Fibroblast of peridontal ligament (primary cell): ENCODE measurements around the gene CPO.

ENCODE experiments used
- DNase-seq: peaks from one replicate; pipeline ENCODE4 v3.0.0-alpha.2; 2010; ENCODE audit errors: extremely low read depth

CPO gene

DNA sequence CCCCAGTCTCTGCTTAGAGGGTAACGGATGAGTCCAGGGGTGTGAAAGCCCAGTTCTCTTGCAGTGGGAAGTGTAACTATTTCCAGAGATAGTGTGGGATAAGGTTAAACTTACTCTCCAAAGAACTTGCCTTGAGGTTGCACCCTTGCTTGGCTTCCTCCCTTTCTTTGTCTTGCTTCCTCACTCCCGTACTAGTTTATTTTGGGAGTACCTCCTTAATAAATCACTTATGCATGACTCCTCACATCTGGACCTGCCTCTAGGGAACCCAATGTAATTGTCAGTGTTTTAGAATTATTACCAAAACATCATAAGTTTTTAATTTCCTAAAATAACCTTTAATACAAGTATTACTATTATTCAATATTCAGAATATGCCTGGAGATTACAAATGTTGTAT, 35.2 kb downstream of the CPO start:
- no peak for DNase-seq

- DNase-seq: peak; percentile 35
These were observed 39.4 kb downstream of the CPO start for GRCh38 chr2:206978746-206979145.

DNA sequence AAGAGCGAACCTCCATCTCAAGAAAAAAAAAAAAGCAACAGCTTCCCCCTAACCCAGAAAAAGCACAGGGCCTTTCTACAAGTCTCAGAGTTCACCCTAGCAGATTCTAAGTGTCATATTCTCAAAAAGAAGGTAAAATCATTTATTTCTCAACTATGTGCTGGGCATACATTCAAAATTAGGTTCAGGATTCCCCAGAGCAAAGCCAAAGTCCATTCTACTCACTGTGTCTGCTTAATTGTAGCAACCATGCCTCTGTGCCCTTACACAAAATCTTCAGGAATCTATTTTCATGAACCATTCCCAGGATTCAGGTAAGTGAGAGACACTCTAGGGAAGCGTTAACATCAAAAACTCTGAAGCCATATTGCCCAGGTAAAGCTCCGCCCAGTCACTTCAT, 40.0 kb downstream of the CPO start:
- no peak for DNase-seq

DNA sequence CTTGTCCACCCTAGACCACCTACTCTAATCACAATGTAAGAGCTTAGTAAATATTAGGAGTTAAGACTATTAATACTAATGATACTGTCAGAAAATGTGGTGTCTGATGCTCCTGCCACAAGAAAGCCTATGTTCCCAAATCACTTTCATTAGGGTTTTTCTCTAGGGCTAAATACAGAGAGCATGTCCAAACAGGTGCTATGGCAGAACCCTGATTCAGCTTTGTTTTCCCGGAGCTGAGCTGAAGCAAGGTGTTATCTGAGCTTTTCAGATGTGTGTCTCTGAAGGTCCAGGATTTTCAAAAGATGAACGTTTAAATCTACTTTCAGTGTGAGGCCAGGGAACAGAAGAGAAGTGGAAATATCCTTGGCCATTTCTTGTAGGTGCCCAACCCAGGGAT, 40.6 kb downstream of the CPO start:
- no peak for DNase-seq

GRCh38 chr2:206980413-206980812, 41.1 kb downstream of the CPO start:
- DNase-seq: no peak

GRCh38 chr2:206981086-206981674, 41.9 kb downstream of the CPO start:
- no peak for DNase-seq

- peak; percentile 85 for DNase-seq
These were observed 42.5 kb downstream of the CPO start for GRCh38 chr2:206981739-206982340.

GRCh38 chr2:206982360-206982955, 43.1 kb downstream of the CPO start:
- DNase-seq: no peak

- DNase-seq: no peak
These were observed 44.0 kb downstream of the CPO start for GRCh38 chr2:206983161-206983859.

DNA sequence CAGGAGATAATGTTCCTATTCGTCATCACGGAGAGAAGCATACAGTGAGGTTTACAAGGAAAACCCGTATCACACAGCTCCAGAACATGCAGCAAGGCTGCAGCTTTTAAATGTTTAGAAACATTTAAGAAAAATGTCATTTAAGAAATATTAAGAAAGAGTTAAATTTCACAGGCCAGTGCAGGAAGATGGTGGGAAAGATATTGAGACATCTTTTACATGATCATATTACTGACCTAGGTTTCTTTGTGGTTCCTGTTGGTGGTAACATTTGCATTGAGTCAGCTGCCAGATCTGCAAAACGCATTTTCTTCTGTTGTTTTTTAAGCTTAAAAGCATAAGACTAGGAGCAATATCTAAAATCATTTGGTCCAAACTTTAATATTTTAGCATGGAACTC, 44.9 kb downstream of the CPO start:
- peak; percentile 71 for DNase-seq

GRCh38 chr2:206986943-206987342, 47.6 kb downstream of the CPO start:
- no peak for DNase-seq

GRCh38 chr2:206987810-206988209, 48.5 kb downstream of the CPO start:
- DNase-seq: no peak

- no peak for DNase-seq
These were observed 49.6 kb downstream of the CPO start for GRCh38 chr2:206988884-206989283.

DNA sequence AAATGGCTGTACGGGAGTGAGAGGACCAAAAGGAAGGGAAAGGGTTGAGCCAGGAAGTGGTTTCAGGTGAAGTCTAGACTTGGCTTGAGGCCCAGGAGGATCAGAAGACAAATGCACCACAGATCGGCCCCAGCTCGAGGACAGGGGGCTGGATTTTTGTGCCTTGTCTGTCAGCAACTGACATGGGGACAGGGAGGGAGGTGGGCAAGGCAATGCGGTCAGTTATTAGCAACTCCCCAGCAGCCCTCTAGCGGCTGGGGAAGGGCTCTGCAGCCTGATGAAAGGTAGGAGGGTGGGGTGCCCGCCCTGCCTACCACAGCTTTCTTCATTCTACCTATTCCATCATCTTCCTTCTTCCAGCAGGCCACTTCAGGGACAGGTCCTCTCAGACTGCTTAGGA, 50.0 kb downstream of the CPO start:
- DNase-seq: no peak

DNA sequence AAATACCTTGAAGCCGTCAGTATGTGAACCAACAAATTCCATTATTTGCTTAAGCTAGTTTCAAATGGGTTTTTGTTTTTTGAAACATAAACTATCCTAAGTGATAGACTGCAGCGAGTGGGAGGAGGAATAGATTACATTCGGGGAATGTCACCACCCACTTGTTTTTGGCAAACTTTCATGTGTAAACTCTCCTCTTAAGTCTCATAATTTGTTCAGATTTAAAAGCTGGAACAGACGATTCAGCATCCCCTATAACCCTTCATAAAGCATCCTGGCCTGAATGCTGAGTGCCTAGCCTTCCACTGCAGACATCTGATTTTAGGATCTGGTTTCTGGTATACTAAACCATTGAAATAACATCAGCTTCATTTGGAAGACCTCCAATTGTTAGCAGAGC, 51.0 kb downstream of the CPO start:
- peak; percentile 59 for DNase-seq

DNA sequence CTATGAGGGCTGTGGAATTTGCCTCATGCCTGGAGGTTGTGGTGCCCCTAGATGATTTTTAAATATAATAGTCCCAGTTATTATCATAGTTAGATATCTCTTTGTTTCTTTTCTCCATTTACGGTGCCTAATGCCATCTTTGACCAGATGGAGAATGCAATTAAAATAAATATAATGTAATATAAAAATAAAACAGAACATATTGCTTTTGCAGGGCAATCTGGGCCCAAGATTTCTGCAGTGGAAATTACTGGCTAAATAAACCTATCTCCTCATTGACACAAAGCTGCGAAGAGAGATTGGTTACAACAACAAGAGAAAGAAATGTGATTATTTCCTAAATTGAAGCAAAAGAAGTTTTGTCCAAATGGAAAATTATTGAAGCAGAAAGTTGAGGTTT, 51.8 kb downstream of the CPO start:
- DNase-seq: no peak

- DNase-seq: no peak
These were observed 54.1 kb downstream of the CPO start for GRCh38 chr2:206993396-206993911.

DNA sequence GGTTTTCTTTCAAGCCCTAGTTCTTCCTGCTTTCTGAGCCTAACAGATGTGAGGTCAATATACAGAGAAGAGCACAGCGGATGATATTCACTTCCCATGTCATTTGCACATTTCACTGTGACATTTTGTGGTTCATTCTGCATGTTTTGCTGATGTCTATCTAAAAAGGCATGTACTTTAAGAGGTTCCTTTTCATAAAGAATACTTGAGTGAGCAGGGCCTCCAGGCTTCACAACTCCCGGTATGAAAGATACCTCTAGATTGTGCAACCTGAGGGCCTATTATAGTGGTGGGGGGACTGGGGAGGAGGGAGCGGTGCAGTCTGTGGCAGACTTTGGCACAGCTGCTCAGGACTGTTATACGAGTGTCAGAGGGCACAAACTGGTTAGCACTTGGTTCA, 54.6 kb downstream of the CPO start:
- no peak for DNase-seq

DNA sequence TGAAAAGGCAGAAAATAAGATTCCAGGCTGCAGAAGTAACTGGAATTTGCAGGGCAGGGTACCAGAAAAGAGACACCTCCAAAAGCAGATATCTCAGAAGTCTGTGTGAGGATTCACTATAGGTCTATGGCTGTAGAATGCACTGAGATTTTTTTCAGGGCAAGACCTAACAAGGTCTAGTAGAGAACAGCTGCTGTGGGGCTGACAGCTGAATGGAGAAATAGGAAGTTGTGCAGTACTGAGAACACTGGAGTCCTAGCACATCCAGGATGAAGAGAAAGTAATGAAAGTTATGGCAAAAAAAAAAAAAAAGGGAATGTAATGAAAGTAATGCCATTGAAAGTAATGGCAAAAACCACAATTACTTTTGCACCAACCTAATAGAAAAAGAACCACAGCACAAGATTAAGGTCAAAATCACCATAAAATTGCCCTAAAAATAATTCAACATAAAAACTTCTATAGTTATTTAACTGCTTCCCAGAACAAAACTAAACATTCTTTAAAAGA, 57.3 kb downstream of the CPO start:
- no peak for DNase-seq

- peak; percentile 53 for DNase-seq
These were observed 69.0 kb downstream of the CPO start for GRCh38 chr2:207008105-207008990.

- DNase-seq: no peak
These were observed 73.1 kb downstream of the CPO start for GRCh38 chr2:207012461-207012860.

DNA sequence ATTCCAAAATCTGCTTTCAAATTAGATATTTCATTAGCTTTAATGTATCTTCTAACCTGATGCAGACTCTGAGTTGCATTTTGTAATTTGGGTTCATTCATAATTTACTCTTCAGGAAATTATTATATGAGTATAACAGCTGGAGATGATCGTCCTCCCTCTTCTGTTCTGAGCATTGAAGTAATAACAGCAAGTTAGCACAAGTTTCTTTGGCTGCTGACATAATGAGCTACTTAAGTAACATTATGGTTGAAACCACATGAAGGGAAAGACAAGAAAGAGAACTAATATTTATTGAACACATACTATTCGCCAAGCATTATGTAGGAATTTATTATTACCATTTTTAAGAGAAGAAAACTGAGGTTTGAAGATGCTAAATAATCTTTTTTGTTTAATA, 75.1 kb downstream of the CPO start:
- no peak for DNase-seq
